ENCODE data around the gene ADGRF3. TPM values are rescaled to one million over a fixed set of nuclear protein-coding genes. Genes with fewer than 3 reads are reported as not detected.

ADGRF3 gene
- total and polyA plus RNA-seq, 9 of the 15 experiments (the other 6 are each of a cell fraction or from before 2014, with no cell fraction given), result 0.04 to 0.54 (median 0.16) TPM; not detected in 2

DNA sequence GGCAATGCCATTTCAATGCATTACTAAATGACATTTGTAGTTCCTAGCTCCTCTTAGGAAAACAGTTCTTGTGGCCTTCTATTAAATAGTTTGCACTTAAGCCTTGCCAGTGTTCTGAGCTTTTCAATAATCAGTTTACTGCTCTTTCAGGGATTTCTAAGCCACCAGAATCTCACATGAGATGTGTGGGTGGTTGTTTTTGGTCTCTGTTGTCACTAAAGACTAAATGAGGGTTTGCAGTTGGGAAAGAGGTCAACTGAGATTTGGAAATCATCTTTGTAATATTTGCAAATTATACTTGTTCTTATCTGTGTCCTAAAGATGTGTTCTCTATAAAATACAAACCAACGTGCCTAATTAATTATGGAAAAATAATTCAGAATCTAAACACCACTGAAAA, 56.6 kb downstream of the ADGRF3 start:
- 38% methylated on average over 1 of the region's 1 CpG for WGBS (ENCODE audit: insufficient coverage, low coverage, missing lambda C conversion rate)
- no peaks in the 10 kb centered on the region for H3K27me3 ChIP-seq (ENCODE audit: control insufficient read depth in 2 of 2, insufficient read depth in 2 of 2, low read length in 2 of 2)
- TSS peak; percentile 38 for BruUV-seq (replicated peaks)
- no peak overlapping the region for H2AFZ ChIP-seq (ENCODE audit: low read depth, low read length)
- no peak overlapping the region for H3K4me3 ChIP-seq
- H4K20me1 ChIP-seq (replicated peaks; ENCODE audit: control insufficient read depth, insufficient read depth, low read length), result no peaks in the 10 kb centered on the region
- H3K9me1 ChIP-seq (ENCODE audit: control insufficient read depth, insufficient read depth, low read length), result no peaks in the 10 kb centered on the region
- no peaks in the 10 kb centered on the region for H3K79me2 ChIP-seq (ENCODE audit: control insufficient read depth, insufficient read depth, low read length)
- no peak for DNase-seq (ENCODE audit: extremely low read depth in 1 of 4, low spot score in 3 of 4)
- no peak overlapping the region for H3K9ac ChIP-seq (ENCODE audit: insufficient read depth in 1 of 2, low read depth in 2 of 2, low read length in 2 of 2)
- TF ChIP-seq, protein P1, sequence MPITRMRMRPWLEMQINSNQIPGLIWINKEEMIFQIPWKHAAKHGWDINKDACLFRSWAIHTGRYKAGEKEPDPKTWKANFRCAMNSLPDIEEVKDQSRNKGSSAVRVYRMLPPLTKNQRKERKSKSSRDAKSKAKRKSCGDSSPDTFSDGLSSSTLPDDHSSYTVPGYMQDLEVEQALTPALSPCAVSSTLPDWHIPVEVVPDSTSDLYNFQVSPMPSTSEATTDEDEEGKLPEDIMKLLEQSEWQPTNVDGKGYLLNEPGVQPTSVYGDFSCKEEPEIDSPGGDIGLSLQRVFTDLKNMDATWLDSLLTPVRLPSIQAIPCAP (CRISPR knock-in tag; IDR thresholded peaks at IDR 0.05; ENCODE audit: borderline replicate concordance), result no peak
- TF ChIP-seq JUNB (CRISPR knock-in tag; conservative IDR thresholded peaks at IDR 0.05), result no peak
- TF ChIP-seq, protein P2, sequence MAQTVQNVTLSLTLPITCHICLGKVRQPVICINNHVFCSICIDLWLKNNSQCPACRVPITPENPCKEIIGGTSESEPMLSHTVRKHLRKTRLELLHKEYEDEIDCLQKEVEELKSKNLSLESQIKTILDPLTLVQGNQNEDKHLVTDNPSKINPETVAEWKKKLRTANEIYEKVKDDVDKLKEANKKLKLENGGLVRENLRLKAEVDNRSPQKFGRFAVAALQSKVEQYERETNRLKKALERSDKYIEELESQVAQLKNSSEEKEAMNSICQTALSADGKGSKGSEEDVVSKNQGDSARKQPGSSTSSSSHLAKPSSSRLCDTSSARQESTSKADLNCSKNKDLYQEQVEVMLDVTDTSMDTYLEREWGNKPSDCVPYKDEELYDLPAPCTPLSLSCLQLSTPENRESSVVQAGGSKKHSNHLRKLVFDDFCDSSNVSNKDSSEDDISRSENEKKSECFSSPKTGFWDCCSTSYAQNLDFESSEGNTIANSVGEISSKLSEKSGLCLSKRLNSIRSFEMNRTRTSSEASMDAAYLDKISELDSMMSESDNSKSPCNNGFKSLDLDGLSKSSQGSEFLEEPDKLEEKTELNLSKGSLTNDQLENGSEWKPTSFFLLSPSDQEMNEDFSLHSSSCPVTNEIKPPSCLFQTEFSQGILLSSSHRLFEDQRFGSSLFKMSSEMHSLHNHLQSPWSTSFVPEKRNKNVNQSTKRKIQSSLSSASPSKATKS (CRISPR knock-in tag; IDR thresholded peaks at IDR 0.05), result no peak
- H3K9me3 ChIP-seq (replicated peaks; ENCODE audit: control insufficient read depth, insufficient read depth, low read depth, low read length), result no peaks in the 10 kb centered on the region
- intact Hi-C loops (cut with micrococcal nuclease), result no loop called here
- peaks cover 26% of the 10 kb centered on the region; the same call in 2 of the 3 replicates for H3K36me3 ChIP-seq (ENCODE audit: control insufficient read depth, insufficient read depth, low read length)
- no peak for ATAC-seq
- CTCF ChIA-PET (ENCODE audit: low intra/inter-chr PET ratio), result no interaction called here
- H3K4me2 ChIP-seq (ENCODE audit: insufficient read depth, low read length), result no peak overlapping the region
- POLR2A ChIA-PET, result interaction anchor here (1.0 to 1.4 kb wide), 2 partner anchors 9 to 12 kb away, joined by 3 to 4 read pairs; no protein-coding TSS in a partner anchor
- FAIRE-seq, result no peak
- in situ Hi-C loops (cut with MboI), result no loop called here
- H3K4me1 ChIP-seq (replicated peaks in 1 of 2; ENCODE audit: control insufficient read depth in 2 of 2, insufficient read depth in 2 of 2, low read length in 2 of 2), result peaks cover 2 to 4% of the 10 kb centered on the region in 2 experiments; a peak in 1 of 5 replicates
- H3K27ac ChIP-seq (ENCODE audit: extremely low read depth, low read depth, low read length), result no peak overlapping the region
